GM19468 (cell line): ENCODE data around the gene CHD2.

ENCODE experiments used
- ATAC-seq: cut with Tn5 transposase; IDR thresholded peaks from one replicate; pipeline ENCODE4 v1.9.1; 2021; ENCODE audit warnings: mild to moderate bottlenecking, moderate library complexity, moderate number of reproducible peaks; ENCODE audit not compliant: unreplicated experiment; ENCODE audit errors: extremely low read depth

Gene CHD2

GRCh38 chr15:93076217-93076616, 176.1 kb downstream of the CHD2 start:
- ATAC-seq = no peak

GRCh38 chr15:93076875-93077274, 176.8 kb downstream of the CHD2 start:
- no peak for ATAC-seq
